ENCODE results near the gene PGM2L1.
A peak's percentile ranks its signal among the peaks of the same experiment; 100 is the strongest.
"Not testable (repeated sequence)": the region's sequence is repeated elsewhere in the genome, so short reads cannot be mapped to it uniquely, and the experiment has no call there.

PGM2L1 gene

DNA sequence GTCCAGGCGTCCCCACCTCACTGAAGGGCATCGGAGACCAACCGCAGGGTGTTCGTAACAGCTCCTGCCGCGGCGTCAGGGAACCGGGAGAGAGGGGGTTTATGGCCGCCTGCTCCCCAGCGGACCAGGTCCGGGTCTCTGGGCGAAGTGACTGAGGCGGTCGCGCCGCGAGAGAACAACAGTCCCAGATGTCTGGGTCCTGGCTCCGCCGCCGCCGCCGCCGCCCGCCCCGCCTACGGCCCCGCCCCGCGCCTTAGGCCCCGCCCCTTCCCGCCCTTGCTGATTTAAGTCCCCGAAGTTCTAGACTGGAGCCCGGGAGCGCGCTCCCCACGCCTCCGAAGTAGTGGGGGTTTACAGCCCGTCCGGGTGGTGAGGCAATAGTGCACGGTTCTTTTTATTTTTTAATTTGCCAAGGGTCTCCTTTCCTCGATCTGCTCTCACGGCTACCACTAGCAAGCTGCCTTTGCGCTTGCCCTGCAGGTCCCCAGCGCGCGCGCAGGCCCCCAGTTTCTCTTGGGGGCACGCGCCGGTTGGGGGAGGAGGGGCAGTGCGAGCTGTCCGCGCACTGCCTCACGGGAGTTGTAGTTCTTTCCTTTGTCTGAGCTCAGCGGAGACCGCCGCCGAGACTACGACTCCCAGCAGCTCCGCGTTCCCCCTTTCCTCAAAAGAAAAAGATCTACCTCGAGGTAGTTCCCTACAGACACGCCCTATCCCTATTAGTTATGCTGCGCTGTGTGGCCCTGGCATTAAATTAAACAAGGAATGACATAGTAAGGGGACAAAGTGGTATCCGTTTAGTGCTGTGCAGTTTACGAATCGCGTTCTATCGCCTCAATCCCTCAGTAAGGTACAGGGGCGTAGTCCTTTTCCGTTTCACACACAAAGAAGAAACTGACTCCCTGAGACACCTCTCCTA, at the start of gene PGM2L1:
Gene PGM2L1 (minus strand): TSS at position 190 of the 916 bp plus-strand sequence. CDS start 272 bp downstream, outside the sequence.
- DNase-seq (ENCODE audit: low spot score) = peak; percentile 95

DNA sequence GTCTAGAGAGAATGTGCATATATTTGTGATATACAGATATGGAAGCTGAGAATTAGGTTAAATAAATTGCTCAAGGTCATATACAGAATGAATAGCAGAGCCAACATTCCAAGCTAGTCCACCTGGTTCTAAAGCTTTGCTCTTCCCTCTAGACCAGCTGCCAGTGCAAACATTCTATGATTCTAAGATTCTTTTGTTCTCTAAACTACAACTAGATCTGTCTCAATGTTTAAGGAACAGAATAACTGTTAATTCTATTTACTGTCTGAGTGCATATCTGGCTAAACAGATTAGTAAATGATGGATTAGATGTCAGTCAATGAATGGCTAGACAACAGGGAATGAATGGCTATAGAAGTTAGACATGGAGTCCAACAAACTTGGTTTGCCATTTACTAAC, 49.5 kb upstream of the PGM2L1 start:
- no peak for DNase-seq (ENCODE audit: low spot score)

DNA sequence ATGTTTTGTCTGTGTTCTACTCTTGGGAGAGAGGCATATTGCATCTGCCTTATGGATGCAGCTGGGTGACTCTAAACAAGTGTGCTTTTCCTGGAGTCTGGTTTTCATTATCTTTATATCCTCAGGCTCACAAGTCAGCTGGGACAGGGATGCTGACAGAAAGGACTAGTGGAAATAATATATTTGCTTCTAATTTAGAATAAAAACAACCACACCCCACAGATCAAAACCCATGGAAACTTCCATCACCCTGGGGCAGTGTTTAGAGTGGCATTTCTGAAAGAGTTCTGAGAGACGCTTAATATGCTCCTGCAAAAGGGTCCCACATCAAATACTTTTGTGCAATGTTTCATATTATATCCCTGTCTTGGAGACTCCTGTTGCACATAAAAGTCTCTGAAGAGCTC, 48.3 kb upstream of the PGM2L1 start:
- no peak for DNase-seq (ENCODE audit: low spot score)

GRCh38 chr11:74444173-74444826, 46.1 kb upstream of the PGM2L1 start:
- DNase-seq (ENCODE audit: low spot score) = no peak

DNA sequence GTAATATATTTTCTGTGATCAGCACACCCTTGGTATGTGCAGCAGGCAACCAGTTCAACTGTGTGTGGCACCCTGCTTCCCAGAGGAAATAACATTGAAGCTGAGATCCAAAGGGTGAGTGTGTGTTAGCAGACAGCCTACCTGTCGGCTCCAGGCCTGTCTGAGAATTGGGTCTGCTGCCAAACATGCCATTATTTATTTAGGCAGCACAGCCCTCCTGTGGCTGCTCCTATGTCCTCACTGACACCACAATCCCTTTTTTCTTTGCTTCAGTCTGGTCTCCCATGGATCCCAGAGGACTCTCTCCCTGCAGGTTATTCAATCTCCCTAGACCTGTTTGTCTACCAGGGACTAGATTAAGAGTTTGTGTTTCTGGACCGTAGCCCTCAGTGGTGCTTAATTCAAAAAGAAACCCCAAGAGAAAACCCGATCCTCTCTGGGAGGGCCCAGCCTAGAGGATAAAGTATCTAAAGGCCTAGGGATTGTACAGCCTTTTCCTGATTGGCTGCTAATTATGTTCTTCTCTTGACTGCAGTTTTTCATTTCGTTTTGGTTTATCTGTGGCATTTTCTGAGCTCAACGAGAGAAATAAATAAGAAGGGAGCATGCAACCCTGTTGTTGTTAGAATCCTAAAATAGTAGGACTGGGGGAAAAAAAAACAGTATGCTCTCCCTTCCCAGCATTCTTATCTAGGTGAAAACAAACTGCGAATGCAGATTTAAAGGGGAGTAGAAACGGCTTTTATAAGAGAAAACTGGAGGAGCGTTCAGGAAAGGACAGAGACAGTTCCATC, 45.0 kb upstream of the PGM2L1 start:
- no peak for DNase-seq (ENCODE audit: low spot score)

DNA sequence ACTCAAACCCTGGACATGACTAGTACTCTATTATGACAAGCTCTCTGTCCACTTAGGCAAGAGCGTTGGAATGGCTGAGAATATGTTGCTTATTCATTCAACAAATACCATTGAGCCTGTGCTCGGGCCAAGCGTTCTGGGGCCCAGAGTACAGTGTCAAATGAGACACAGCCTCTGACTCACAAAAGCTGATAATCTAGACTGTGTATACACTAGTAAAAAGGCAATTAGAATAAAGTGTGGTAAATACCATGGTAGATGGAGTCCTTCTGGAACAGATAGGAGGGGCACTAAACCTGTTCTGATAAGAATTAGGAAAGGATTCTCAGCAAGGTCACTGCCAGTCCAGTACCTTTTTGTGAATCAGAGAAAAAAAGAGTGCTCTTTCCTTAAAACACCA, 44.4 kb upstream of the PGM2L1 start:
- DNase-seq (ENCODE audit: low spot score) = no peak

DNA sequence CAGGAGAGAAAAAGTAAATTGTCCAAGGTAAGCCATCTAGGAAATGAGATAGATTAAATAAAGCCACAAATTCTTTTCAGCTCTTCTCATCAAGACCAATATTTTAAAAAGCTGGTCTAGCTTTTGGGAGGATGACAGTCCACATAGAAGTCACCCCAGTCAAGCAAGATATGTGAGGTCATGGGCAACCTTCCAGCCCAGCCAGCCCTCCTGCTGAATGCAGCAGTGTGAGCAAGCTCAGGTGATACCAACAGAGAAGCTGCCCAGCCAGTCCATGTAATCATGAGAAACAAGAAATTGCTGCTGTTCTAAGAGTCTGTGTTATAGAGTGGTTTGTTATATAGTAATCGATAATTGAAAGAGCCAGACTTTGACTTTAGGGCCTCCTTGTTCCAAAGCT, 40.4 kb upstream of the PGM2L1 start:
- no peak for DNase-seq (ENCODE audit: low spot score)

DNA sequence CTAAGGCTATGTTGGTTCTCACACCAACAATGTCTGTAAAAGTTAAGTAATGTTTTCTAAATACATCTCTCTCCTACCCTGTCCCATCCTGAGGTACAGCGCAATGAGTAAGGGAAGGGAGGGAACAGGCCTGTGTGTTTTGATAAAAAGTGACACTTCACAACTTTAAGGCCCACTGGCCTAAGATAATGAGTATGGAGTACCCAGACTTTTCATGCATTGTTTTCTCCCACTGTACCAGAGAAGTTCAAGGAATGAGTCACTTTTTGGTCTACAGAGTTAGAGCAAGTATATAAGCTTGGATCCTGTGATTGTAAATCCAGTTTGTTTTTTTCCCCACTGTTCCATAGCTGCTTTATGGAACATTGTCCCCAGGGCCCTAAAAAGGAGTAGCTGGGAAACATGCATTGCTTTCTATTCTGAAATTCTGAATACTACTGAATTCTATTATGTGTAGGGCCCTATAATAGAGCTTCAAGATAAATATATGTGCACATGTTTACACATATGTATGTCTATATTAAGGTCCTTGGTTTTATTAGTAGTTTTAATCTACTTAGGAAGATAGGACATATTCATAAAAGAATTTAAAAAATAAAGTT, 39.3 kb upstream of the PGM2L1 start:
- no peak for DNase-seq (ENCODE audit: low spot score)

DNA sequence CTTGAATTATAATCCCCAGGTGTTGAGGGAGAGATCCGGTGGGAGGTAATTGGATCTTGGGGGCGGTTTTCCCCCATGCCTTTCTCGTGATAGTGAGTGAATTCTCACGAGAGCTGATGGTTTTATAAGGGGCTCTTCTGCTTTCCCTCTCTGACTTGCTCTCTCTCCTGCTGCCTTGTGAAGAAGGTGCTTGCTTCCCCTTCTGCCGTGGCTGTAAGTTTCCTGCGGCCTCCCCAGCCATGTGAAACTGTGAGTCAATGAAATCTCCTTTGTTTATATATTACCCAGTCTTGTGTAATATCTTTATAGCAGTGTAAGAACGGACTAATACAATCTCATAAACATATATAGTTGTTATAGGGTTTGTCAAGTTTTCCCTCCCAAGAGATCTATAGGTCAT, 36.3 kb upstream of the PGM2L1 start:
- DNase-seq (ENCODE audit: low spot score) = no peak

DNA sequence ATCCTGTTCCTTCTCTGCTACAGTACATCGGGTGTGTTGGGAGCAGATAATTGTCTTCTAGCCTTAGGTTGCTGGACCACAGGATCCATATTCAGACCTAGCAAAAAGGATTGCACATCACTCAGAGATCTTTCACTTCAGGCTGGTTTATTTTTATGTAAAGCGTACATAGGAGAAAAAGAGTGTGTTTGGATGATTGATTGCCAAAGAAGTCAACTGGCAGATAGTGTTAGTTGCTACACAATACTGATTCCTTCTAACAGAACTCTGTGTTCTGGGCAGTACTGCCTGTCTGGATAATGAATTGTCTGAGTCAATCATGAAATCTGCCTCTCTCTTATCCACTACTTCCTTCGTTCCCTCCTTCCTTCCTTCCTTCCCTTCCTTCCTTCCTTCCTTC, 31.0 kb upstream of the PGM2L1 start:
- no peak for DNase-seq (ENCODE audit: low spot score)

DNA sequence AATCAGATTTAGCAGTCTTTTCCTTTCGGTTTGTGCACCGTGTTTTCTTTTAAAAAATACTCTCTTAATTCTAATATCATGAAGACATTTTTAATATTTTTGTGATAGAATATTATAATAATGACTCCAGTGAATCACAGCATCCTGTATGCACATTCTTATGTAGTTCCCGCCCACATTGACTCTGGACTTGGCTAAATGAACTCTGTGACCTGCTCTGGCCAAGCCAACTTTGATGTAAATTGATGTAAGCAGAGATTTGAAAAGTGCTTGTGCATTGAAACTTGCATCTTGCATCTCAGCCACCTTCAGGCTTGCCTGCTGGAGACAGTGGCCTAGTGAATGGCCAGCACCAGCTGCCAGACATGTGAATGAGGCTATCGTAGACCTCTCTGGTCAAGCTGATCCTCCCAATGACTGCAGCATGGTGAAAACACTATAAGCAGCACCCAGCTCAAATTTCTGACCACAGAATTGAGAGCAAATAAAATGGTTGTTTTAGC, 29.2 kb upstream of the PGM2L1 start:
- no peak for DNase-seq (ENCODE audit: low spot score)

DNA sequence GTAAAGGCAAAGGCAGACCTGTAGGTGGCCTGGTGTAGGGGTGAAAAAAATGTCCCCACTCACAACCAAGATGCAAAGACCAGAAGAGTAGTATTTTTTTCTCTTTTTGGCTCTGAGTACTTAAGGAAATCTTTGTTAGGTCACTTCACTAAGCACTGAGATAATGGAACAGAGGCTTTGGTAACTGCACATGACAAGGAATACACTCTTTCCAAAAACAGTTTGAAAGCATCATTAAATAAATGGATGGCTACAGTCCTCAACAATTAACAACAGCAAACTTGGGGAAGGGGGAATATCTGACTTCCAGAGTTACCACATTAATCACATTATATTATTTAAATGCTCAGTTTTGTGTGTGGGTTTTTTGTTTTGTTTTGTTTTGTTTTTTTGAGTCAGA, 26.9 kb upstream of the PGM2L1 start:
- DNase-seq (ENCODE audit: low spot score) = no peak

DNA sequence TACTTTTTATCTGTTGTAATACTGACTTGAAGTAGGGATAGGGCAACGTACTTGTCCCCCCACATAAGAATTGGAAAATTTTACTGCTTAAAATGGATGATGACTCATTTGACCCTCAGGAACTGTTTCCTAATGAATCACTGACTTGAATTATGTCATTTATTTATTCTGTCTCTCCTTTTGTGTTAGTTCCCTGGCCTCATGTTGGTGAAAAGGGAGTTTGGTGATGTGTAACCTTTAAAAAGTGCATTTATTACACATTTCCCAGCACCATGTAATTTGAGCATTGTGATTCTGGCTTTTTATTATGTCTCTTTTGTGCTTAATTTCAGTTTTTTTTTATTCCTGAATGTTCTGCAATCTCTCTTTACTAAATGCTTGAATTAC, 20.3 kb upstream of the PGM2L1 start:
- no peak for DNase-seq (ENCODE audit: low spot score)

GRCh38 chr11:74417860-74418508, 19.8 kb upstream of the PGM2L1 start:
- DNase-seq (ENCODE audit: low spot score) = no peak

- no peak for DNase-seq (ENCODE audit: low spot score)
These were observed 19.2 kb upstream of the PGM2L1 start for GRCh38 chr11:74417379-74417804.

DNA sequence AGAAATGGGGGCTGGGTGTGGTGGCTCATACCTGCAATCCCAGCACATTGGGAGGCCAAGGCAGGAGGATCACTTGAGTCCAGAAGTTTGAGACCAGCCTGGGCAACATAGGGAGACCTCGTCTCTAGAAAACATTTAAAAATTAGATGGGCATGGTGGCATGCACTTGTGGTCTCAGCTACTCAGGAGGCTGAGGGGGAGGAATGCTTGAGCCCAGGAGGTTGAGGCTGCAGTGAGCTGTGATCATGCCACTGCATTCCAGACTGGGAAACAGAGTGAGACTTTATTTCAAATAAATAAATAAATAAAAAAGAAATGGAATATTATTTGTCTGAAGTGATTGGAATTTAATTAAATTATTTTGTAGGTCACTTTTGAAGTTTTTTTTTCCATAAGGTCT, 18.7 kb upstream of the PGM2L1 start:
- DNase-seq (ENCODE audit: low spot score) = not testable (repeated sequence)

DNA sequence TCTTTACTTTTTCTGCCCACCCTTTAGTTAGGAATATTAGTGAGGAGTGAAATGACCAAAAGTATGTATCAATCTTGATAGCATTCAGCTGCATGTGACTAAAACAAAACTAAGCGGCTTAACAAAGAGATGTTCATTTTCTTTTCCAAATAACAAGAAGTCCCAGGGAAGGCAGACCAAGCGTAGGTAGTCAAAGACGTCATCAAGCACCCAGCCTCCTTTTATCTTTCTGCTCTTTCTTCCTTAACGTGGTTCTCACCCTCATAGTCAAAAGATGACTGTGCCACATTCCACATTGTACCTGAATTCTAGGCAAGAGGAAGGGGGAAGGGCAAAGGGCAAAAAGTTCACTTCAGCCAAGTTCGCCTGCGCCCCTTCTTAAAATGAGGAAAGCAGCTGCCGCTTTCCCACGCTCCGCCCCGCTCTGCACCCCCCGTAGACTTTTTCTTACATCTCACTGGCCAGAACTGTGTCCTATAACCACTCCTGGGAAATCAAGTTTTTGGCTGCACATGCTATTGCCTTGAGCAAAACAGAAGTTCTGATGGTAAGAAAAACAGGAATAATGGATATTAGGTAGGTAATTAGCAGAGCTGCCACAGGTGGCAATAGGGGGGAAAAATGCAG, 14.6 kb upstream of the PGM2L1 start:
- DNase-seq (ENCODE audit: low spot score) = no peak

GRCh38 chr11:74412321-74412720, 14.1 kb upstream of the PGM2L1 start:
- no peak for DNase-seq (ENCODE audit: low spot score)

DNA sequence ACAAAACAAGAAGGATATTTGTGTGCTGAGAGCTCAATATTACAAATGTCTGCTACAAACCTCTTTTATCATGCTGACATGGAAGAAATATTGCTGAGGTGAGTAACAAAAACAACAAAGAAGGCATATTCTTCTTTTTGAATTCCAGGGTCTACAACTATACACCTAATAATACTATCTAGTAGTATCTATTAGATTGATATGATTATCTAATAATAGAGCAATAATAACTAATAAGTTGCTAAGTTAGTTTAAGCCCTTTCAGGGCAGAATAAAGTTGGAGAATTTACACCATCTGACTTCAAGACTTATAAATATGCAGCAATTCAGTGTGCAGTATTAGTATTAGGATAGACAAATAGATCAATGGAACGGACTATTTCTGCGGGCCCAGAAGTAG, 11.4 kb upstream of the PGM2L1 start:
- no peak for DNase-seq (ENCODE audit: low spot score)

GRCh38 chr11:74403607-74404321, 5.5 kb upstream of the PGM2L1 start:
- no peak for DNase-seq (ENCODE audit: low spot score)
